Peyer's patch (tissue), 4 donors: Measurements from ENCODE around the gene ICE1.

Source experiments
- CTCF ChIP-seq, 6 experiments: fragments of 450-650 bp in 4 of 6; fragments of 200-600 bp in 2 of 6; sonication (generic) in 1 of 6; IDR thresholded peaks; one replicate each; pipeline ENCODE4 v1.5.1; 2017 to 2019; ENCODE audit warnings: antibody characterized with exemption in 6 of 6, mild to moderate bottlenecking in 3 of 6, moderate library complexity in 1 of 6
- POLR2A ChIP-seq, 2 donors: fragments of 450-650 bp; IDR thresholded peaks; one replicate each; pipeline ENCODE4 v1.5.1; 2017; ENCODE audit warnings: antibody characterized with exemption in 2 of 2, mild to moderate bottlenecking in 2 of 2, moderate library complexity in 2 of 2

GRCh38 chr5:5537426-5537825 is 114.9 kb downstream of the ICE1 start:
- TF ChIP-seq POLR2A (IDR thresholded peaks at IDR 0.05) (no peak), CTCF (IDR thresholded peaks at IDR 0.05) (no peak)
